Gastrocnemius medialis (tissue), 4 donors: ENCODE data around the gene FIBCD1.

Experiments used
- CTCF ChIP-seq, 5 experiments: fragments of 450-650 bp in 3 of 5; fragments of 200-600 bp in 2 of 5; sonication (generic) in 2 of 5; IDR thresholded peaks in 4 of 5; conservative IDR thresholded peaks in 1 of 5; 1 replicate in 4 of 5; 2 replicates in 1 of 5; pipeline ENCODE4 v1.5.1; 2016 to 2019; ENCODE audit warnings: antibody characterized with exemption in 5 of 5, mild to moderate bottlenecking in 3 of 5, moderate library complexity in 3 of 5
- POLR2A ChIP-seq, 2 donors: fragments of 450-650 bp; IDR thresholded peaks; one replicate each; pipeline ENCODE4 v1.6.1; 2017; ENCODE audit warnings: antibody characterized with exemption in 2 of 2, mild to moderate bottlenecking in 2 of 2, moderate library complexity in 2 of 2

- no peak for TF ChIP-seq CTCF (IDR thresholded peaks at IDR 0.05 in 4 of 5, conservative IDR thresholded peaks at IDR 0.05 in 1 of 5)
- TF ChIP-seq POLR2A (IDR thresholded peaks at IDR 0.05), result no peak
Observed at GRCh38 chr9:130954317-130954716, 15.3 kb upstream of the FIBCD1 start.
